Ovary (tissue), 9 donors: Measurements from ENCODE around the gene BCAR3. TPM values are rescaled to one million over a fixed set of nuclear protein-coding genes. Genes with fewer than 3 reads are reported as not detected.

ENCODE experiments used
- DNase-seq, 5 donors: peaks; one replicate each; pipeline ENCODE4 v3.0.0-alpha.2; 2019 to 2020
- H3K27ac ChIP-seq, 2 donors: fragments of 200-600 bp; one replicate each; pipeline versions ENCODE4 v1.5.1 to v1.8.0; 2019 to 2022
- H3K27me3 ChIP-seq: fragments of 200-600 bp; one replicate; pipeline ENCODE4 v1.8.0; 2022
- H3K36me3 ChIP-seq: fragments of 200-600 bp; sonication (generic); one replicate; pipeline ENCODE4 v1.5.1; 2019
- H3K4me1 ChIP-seq: one replicate; pipeline ENCODE4 v1.8.1; 2013; ENCODE audit warnings: mild to moderate bottlenecking, moderate library complexity; ENCODE audit not compliant: insufficient read depth
- H3K4me3 ChIP-seq: fragments of 200-600 bp; sonication (generic); one replicate; pipeline ENCODE4 v1.5.1; 2017
- H3K9me3 ChIP-seq, 2 donors: fragments of 200-600 bp in 1 of 2; sonication (generic) in 1 of 2; one replicate each; pipeline versions ENCODE4 v1.5.1 to v1.8.1; 2013 to 2019; ENCODE audit warnings: mild to moderate bottlenecking in 1 of 2, moderate library complexity in 1 of 2
- CTCF ChIP-seq, 3 donors: fragments of 450-650 bp in 2 of 3; fragments of 200-600 bp in 1 of 3; IDR thresholded peaks; one replicate each; pipeline versions ENCODE4 v1.5.1 to v1.8.0; 2016 to 2022; ENCODE audit warnings: antibody characterized with exemption in 3 of 3, mild to moderate bottlenecking in 1 of 3
- EP300 ChIP-seq: sonication (generic); formaldehyde crosslinking; IDR thresholded peaks from one replicate; pipeline ENCODE4 v1.6.1; 2017; ENCODE audit warnings: antibody characterized with exemption
- POLR2A ChIP-seq: fragments of 450-650 bp; IDR thresholded peaks from one replicate; pipeline ENCODE4 v1.6.1; 2017; ENCODE audit warnings: antibody characterized with exemption, mild to moderate bottlenecking, moderate library complexity
- WGBS, 3 donors: extraction: QIAGEN DNeasy Blood & Tissue Kit in 1 of 3; methylation state at CpG; one replicate each; pipeline versions ENCODE4 v1.1.5 to v1.1.7; 2013 to 2017; 5-methylcytosine and 5-hydroxymethylcytosine counted together
- intact Hi-C, 4 donors: fragments of 100-400 bp; cut with DNase I; formaldehyde crosslinking; loops; one replicate each; pipeline versions ENCODE4 v1.11.0 to v1.15.1; 2022 to 2023
- polyA plus RNA-seq, 2 donors: library from polyadenylated mRNA; stranded (reverse); fragments of 200-250 nt in 1 of 2; fragments of 350-450 nt in 1 of 2; fragmentation: Illumina TruSeq in 1 of 2; extraction: RNeasy Lipid Tissue Mini Kit (QIAGEN cat#74804) in 1 of 2; gene quantifications; one replicate each; pipeline ENCODE4 v1.2.3, GENCODE V29; 2013 to 2014
- total RNA-seq, 7 donors: library from RNA; depleted of rRNA in 2 of 7; stranded (reverse); fragments of >200 nt in 2 of 7; fragmentation: NEBNext Ultra II Directional in 3 of 7; extraction: Animal tissue kit (Norgen Biotek cat#: 25700) in 3 of 7; gene quantifications; one replicate each; pipeline versions ENCODE4 v1.1.0 to v1.2.4, GENCODE V29; 2016 to 2023
- donor health status: DM: no; HTN: no; CAD: no; lungs with moderate emphysema.
- donor health status: DM: no; HTN: no; CAD: no.
- donor health status: Bipolar disorder and iron deficiency.
- donor health status: DM: yes; HTN: yes; CAD: no.
- donor health status: DM: no; HTN: no; CAD: no.
- donor health status: DM: yes; HTN: yes; CAD: no.

Gene BCAR3
- total and polyA plus RNA-seq, 9 donors, result 13.8 to 30.8 (median 17.5) TPM

- no peaks in the 10 kb centered on the region for H3K9me3 ChIP-seq
- H3K4me3 ChIP-seq, result no peak overlapping the region
- H3K36me3 ChIP-seq, result no peaks in the 10 kb centered on the region
- peaks cover 10% of the 10 kb centered on the region for H3K4me1 ChIP-seq
- intact Hi-C loops, result no loop called here
- H3K27me3 ChIP-seq, result no peaks in the 10 kb centered on the region
- peak in 2 of 5 donors; percentile 41 to 50 for DNase-seq
- no peak for TF ChIP-seq POLR2A
- TF ChIP-seq EP300, result no peak
- TF ChIP-seq CTCF (IDR thresholded peaks at IDR 0.05), result no peak
- H3K27ac ChIP-seq, result no peak overlapping the region
- WGBS, 3 donors, result 43 to 49% (median 48%) methylated on average over 21 of the region's 21 CpGs
These were observed 40.7 kb upstream of the BCAR3 start for GRCh38 chr1:93722081-93723031.

DNA sequence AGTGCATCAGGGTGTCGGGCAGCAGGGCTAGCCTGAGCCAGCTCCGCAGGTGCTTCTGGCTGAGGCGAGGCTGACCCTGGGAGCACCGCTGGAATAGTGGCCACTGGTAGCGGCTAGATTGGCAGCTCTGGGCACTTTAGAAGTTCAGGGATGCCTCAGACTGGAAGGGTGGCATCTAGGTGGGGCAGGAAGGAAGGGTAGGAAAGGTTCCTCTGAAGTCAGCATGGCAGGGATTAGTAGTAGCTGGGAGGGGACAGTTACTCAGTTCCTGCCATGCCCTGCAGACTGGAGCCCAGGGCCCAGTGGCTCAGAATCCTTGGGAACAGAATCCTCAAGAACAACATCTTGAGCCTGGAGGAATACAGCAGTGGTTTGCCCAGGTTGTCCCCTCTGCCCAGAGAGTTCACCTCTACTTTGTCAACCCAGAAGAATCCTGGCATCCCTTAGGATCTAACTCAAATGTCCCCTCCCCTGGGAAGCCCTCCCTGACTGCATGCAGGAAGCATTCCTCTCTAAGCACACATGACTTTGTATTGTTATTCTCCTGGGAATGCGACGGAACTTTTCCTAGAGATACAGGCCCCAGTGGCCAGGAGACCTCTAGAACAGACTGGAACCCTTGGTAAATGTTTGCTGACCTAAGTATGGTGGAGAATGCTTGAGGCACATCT lies 39.5 kb upstream of the BCAR3 start:
- WGBS, 3 donors, result 92 to 97% (median 96%) methylated on average over 7 of the region's 7 CpGs
- TF ChIP-seq POLR2A (no peak), CTCF (IDR thresholded peaks at IDR 0.05) (no peak), EP300 (no peak)
- H3K4me1 ChIP-seq, result peaks cover 10% of the 10 kb centered on the region
- no peaks in the 10 kb centered on the region for H3K27me3 ChIP-seq
- DNase-seq, result no peak
- no peak overlapping the region for H3K4me3 ChIP-seq
- H3K36me3 ChIP-seq, result no peaks in the 10 kb centered on the region
- no peaks in the 10 kb centered on the region for H3K9me3 ChIP-seq
- intact Hi-C loops, result no loop called here
- no peak overlapping the region for H3K27ac ChIP-seq

GRCh38 chr1:93717640-93718039 lies 36.0 kb upstream of the BCAR3 start:
- Histone ChIP-seq H3K27me3 (no peaks in the 10 kb centered on the region), H3K4me3 (no peak overlapping the region), H3K9me3 (no peaks in the 10 kb centered on the region), H3K27ac (no peak overlapping the region), H3K36me3 (no peaks in the 10 kb centered on the region), H3K4me1 (peaks cover 12% of the 10 kb centered on the region)
- TF ChIP-seq CTCF (IDR thresholded peaks at IDR 0.05), result no peak
- no peak for TF ChIP-seq EP300
- TF ChIP-seq POLR2A, result no peak
- 93 to 95% (median 94%) methylated on average over 7 of the region's 7 CpGs for WGBS, 3 donors
- DNase-seq, result no peak
- intact Hi-C loops, result no loop called here

DNA sequence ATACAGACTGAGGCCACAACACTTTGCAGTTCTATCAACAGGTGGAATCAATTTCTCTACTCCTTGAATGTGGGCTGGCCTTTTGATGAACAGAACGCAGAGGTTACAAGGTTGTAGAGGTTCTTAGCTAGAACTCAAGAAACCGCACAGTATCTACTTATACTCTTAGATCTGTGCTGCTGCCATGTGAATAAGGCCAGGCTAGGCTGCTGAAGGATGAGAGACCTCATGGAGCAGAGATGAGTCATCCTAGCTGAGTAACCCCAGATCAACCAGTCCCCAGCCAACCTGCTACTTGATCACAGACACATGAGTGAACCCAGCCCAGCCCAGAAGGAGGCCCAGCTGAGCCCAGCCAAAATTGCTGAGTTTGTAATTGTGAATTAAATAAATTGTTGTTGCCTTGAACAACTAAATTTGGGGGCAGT lies 35.3 kb upstream of the BCAR3 start:
- H3K27me3 ChIP-seq, result no peaks in the 10 kb centered on the region
- 95 to 100% (median 96%) methylated on average over 2 of the region's 2 CpGs for WGBS, 3 donors
- no peak for DNase-seq
- H3K27ac ChIP-seq, result no peak overlapping the region
- H3K4me3 ChIP-seq, result no peak overlapping the region
- TF ChIP-seq POLR2A (no peak), CTCF (IDR thresholded peaks at IDR 0.05) (no peak), EP300 (no peak)
- peaks cover 6% of the 10 kb centered on the region for H3K4me1 ChIP-seq
- H3K36me3 ChIP-seq, result no peaks in the 10 kb centered on the region
- no peaks in the 10 kb centered on the region for H3K9me3 ChIP-seq
- intact Hi-C loops, result no loop called here
